SK-N-SH treated with all-trans-retinoic acid at 6 μM for 48 hours (cell line): Measurements from ENCODE around the gene DIP2A.

Source experiments
- ATAC-seq: fragments of 200-7000 bp; cut with Tn5 transposase; 3 replicates; pipeline ENCODE4 v1.9.1; 2020; ENCODE audit warnings: mild to moderate bottlenecking, moderate library complexity
- ARNTL ChIP-seq: fragments of 450-650 bp; formaldehyde crosslinking; IDR thresholded peaks from 2 replicates; pipeline ENCODE4 v1.5.0; 2020; ENCODE audit warnings: low read depth, mild to moderate bottlenecking, moderate library complexity, borderline replicate concordance
- BACH2 ChIP-seq: fragments of 250-450 bp; sonication (Bioruptor Pico); IDR thresholded peaks from 2 replicates; pipeline ENCODE4 v1.9.0; 2021; ENCODE audit warnings: mild to moderate bottlenecking, borderline replicate concordance
- CSDC2 ChIP-seq: fragments of 250-450 bp; sonication (Bioruptor Pico); IDR thresholded peaks from 2 replicates; pipeline ENCODE4 v1.5.0; 2020; ENCODE audit warnings: mild to moderate bottlenecking, moderate library complexity
- ESRRG ChIP-seq: fragments of 250-450 bp; sonication (Bioruptor Pico); IDR thresholded peaks from 2 replicates; pipeline ENCODE4 v1.6.1; 2021; ENCODE audit warnings: mild to moderate bottlenecking
- GLIS3 ChIP-seq: fragments of 250-450 bp; sonication (Bioruptor Pico); IDR thresholded peaks from 2 replicates; pipeline ENCODE4 v1.5.0; 2020; ENCODE audit warnings: mild to moderate bottlenecking, moderate library complexity
- ISL1 ChIP-seq: fragments of 250-450 bp; sonication (Bioruptor Pico); IDR thresholded peaks from 2 replicates; pipeline ENCODE4 v2.1.2; 2022; ENCODE audit warnings: mild to moderate bottlenecking, moderate library complexity
- OSR1 ChIP-seq: fragments of 250-450 bp; sonication (Bioruptor Pico); IDR thresholded peaks from 2 replicates; pipeline ENCODE4 v1.8.0; 2022; ENCODE audit warnings: moderate library complexity, mild to moderate bottlenecking, inconsistent platforms
- PPARA ChIP-seq: fragments of 250-450 bp; sonication (Bioruptor Pico); IDR thresholded peaks from 2 replicates; pipeline ENCODE4 v1.5.0; 2020; ENCODE audit warnings: mild to moderate bottlenecking, borderline replicate concordance
- RARB ChIP-seq: fragments of 250-450 bp; sonication (Bioruptor Pico); IDR thresholded peaks from 2 replicates; pipeline ENCODE4 v1.8.0; 2021; ENCODE audit warnings: mild to moderate bottlenecking, moderate library complexity
- SNAI2 ChIP-seq: fragments of 250-450 bp; sonication (Bioruptor Pico); IDR thresholded peaks from 2 replicates; pipeline ENCODE4 v1.5.0; 2020; ENCODE audit warnings: mild to moderate bottlenecking, moderate library complexity
- TCF4 ChIP-seq: fragments of 250-450 bp; sonication (Bioruptor Pico); IDR thresholded peaks from 2 replicates; pipeline ENCODE4 v1.8.0; 2021; ENCODE audit warnings: mild to moderate bottlenecking, moderate library complexity, borderline replicate concordance
- TOX ChIP-seq: fragments of 250-450 bp; sonication (Bioruptor Pico); IDR thresholded peaks from 2 replicates; pipeline ENCODE4 v1.8.0; 2021; ENCODE audit warnings: mild to moderate bottlenecking, moderate library complexity, borderline replicate concordance
- ZC3H10 ChIP-seq: fragments of 250-450 bp; sonication (Bioruptor Pico); IDR thresholded peaks from 2 replicates; pipeline ENCODE4 v1.5.1; 2021; ENCODE audit warnings: mild to moderate bottlenecking, moderate library complexity
- ZFP30 ChIP-seq: fragments of 450-650 bp; formaldehyde crosslinking; IDR thresholded peaks from 2 replicates; pipeline ENCODE4 v1.5.0; 2022; ENCODE audit warnings: mild to moderate bottlenecking, moderate library complexity
- ZNF565 ChIP-seq: fragments of 450-650 bp; formaldehyde crosslinking; conservative IDR thresholded peaks from 2 replicates; pipeline ENCODE4 v1.5.0; 2020; ENCODE audit warnings: low read depth, mild to moderate bottlenecking, moderate library complexity
- ZNF70 ChIP-seq: fragments of 450-650 bp; formaldehyde crosslinking; IDR thresholded peaks from 2 replicates; pipeline ENCODE4 v1.5.0; 2020; ENCODE audit warnings: mild to moderate bottlenecking, moderate library complexity
- ZNF8 ChIP-seq: fragments of 450-650 bp; formaldehyde crosslinking; IDR thresholded peaks from 2 replicates; pipeline ENCODE4 v1.5.0; 2020; ENCODE audit warnings: mild to moderate bottlenecking, moderate library complexity
- TF ChIP-seq, protein P1 (sequence below): fragments of 250-450 bp; sonication (Bioruptor Pico); IDR thresholded peaks from 2 replicates; pipeline ENCODE4 v1.8.0; 2020; ENCODE audit warnings: mild to moderate bottlenecking, moderate library complexity, borderline replicate concordance
- TF ChIP-seq, protein P2 (sequence below): fragments of 250-450 bp; sonication (Bioruptor Pico); IDR thresholded peaks from 2 replicates; pipeline ENCODE4 v1.8.0; 2021; ENCODE audit warnings: low read depth, mild to moderate bottlenecking, moderate library complexity, borderline replicate concordance
- TF ChIP-seq, protein P3 (sequence below): fragments of 250-450 bp; sonication (Bioruptor Pico); IDR thresholded peaks from 2 replicates; pipeline ENCODE4 v1.5.1; 2020; ENCODE audit warnings: low read depth, mild to moderate bottlenecking, moderate library complexity

Gene DIP2A

DNA sequence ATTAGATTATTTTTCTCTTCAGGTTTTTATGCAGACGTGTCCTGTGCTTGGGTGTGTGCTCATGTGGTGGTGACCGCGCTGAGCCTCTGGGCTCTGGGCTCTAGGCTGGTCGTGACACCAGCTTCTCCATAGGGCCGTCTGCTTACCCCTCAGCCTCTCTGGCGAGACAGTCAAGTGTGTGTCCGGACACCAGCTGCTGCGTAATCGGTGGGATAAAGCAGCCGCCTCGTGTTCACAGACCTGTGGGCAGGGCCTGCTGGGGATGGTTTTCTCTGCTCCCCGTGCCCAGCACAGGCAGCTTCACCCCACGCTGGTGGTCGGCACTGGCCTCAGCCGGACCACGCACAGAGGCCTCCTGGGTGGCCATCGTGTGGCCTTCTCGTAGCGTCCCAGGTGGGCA is 33.6 kb upstream of the DIP2A start:
- no peak for ATAC-seq
- TF ChIP-seq ZFP30 (CRISPR knock-in tag) (no peak), ZNF70 (CRISPR knock-in tag) (no peak), SNAI2 (no peak), OSR1 (CRISPR knock-in tag) (no peak), ZNF8 (CRISPR knock-in tag) (no peak), PPARA (CRISPR knock-in tag) (no peak), ARNTL (CRISPR knock-in tag) (no peak), ESRRG (no peak), ZNF565 (no peak), CSDC2 (CRISPR knock-in tag) (no peak), ISL1 (CRISPR knock-in tag) (no peak), TCF4 (CRISPR knock-in tag) (no peak), ZC3H10 (CRISPR knock-in tag) (no peak), BACH2 (no peak), TOX (CRISPR knock-in tag) (no peak)
- TF ChIP-seq, protein P1, sequence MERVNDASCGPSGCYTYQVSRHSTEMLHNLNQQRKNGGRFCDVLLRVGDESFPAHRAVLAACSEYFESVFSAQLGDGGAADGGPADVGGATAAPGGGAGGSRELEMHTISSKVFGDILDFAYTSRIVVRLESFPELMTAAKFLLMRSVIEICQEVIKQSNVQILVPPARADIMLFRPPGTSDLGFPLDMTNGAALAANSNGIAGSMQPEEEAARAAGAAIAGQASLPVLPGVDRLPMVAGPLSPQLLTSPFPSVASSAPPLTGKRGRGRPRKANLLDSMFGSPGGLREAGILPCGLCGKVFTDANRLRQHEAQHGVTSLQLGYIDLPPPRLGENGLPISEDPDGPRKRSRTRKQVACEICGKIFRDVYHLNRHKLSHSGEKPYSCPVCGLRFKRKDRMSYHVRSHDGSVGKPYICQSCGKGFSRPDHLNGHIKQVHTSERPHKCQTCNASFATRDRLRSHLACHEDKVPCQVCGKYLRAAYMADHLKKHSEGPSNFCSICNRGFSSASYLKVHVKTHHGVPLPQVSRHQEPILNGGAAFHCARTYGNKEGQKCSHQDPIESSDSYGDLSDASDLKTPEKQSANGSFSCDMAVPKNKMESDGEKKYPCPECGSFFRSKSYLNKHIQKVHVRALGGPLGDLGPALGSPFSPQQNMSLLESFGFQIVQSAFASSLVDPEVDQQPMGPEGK (CRISPR knock-in tag) = no peak
- TF ChIP-seq, protein P2, sequence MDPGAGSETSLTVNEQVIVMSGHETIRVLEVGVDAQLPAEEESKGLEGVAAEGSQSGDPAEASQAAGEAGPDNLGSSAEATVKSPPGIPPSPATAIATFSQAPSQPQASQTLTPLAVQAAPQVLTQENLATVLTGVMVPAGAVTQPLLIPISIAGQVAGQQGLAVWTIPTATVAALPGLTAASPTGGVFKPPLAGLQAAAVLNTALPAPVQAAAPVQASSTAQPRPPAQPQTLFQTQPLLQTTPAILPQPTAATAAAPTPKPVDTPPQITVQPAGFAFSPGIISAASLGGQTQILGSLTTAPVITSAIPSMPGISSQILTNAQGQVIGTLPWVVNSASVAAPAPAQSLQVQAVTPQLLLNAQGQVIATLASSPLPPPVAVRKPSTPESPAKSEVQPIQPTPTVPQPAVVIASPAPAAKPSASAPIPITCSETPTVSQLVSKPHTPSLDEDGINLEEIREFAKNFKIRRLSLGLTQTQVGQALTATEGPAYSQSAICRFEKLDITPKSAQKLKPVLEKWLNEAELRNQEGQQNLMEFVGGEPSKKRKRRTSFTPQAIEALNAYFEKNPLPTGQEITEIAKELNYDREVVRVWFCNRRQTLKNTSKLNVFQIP (CRISPR knock-in tag) = no peak
- TF ChIP-seq, protein P3, sequence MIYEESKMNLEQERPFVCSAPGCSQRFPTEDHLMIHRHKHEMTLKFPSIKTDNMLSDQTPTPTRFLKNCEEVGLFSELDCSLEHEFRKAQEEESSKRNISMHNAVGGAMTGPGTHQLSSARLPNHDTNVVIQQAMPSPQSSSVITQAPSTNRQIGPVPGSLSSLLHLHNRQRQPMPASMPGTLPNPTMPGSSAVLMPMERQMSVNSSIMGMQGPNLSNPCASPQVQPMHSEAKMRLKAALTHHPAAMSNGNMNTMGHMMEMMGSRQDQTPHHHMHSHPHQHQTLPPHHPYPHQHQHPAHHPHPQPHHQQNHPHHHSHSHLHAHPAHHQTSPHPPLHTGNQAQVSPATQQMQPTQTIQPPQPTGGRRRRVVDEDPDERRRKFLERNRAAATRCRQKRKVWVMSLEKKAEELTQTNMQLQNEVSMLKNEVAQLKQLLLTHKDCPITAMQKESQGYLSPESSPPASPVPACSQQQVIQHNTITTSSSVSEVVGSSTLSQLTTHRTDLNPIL = no peak

DNA sequence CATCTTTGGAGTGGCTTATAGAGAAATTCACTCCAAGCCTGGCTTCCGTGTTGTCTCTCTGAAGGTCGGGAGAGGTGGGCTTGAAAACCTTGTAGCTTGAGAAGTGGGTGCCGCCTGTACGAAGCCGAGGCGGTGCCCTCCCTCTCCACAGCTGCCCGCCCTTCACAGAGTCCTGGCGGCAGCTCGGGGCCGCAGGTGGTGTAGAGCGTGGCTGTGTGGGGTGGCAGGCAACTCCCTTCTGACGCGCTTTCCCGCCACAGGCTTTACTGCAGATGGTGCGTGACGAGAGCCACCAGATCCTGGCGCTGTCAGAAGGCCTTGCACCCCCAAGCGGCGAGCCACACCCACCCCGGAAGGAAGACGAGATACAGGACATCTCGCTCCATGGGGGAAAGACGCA is 33.1 kb upstream of the DIP2A start:
- no peak for ATAC-seq

DNA sequence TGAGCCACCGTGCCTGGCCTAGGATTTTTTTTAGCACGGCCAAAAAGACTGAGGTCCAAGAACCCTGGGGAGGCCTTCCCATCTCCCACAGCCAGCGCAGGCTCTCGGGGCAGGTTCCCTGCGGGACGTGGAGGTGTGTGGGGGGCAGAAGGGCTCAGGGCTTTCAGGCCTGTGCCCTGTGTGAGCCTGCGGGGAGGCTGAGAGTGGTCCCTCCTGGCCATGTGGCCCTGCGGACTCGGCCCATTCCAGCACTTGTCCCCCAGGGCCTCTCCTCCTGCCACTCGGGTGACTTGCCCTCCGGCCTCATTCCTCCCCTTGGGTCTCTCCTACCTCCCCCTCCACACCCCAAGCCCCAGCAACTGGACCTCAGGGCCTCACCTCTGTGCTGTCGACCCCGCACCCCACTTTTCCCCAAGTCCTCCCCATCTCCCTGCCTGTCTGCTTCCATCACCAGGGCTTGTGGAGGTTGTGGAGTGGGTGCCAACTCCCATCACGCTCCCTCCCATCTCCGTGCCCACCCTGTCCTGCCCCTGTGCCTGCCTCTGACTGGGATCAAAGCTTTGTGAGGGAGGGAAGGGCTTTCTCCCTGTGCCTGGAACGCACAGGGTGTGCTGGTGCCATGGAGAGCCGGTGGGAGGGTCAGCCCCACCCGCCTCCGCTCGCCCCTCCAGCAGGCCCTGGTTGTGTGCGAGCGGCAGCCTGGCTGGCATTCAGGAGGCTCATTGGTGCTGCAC is 32.2 kb upstream of the DIP2A start:
- TF ChIP-seq PPARA (CRISPR knock-in tag) = no peak
- TF ChIP-seq ZNF8 (CRISPR knock-in tag) = no peak
- TF ChIP-seq, protein P1 (CRISPR knock-in tag) = no peak
- no peak for TF ChIP-seq ARNTL (CRISPR knock-in tag)
- no peak for TF ChIP-seq GLIS3 (CRISPR knock-in tag)
- TF ChIP-seq OSR1 (CRISPR knock-in tag) = no peak
- TF ChIP-seq ZC3H10 (CRISPR knock-in tag) = no peak
- no peak for TF ChIP-seq BACH2
- TF ChIP-seq RARB (CRISPR knock-in tag) = no peak
- no peak for TF ChIP-seq CSDC2 (CRISPR knock-in tag)
- TF ChIP-seq ISL1 (CRISPR knock-in tag) = no peak
- TF ChIP-seq, protein P2 (CRISPR knock-in tag) = no peak
- TF ChIP-seq, protein P3 = no peak
- no peak for TF ChIP-seq ZNF70 (CRISPR knock-in tag)
- ATAC-seq = no peak

More for the DNA sequence above, 33.1 kb upstream of the DIP2A start:
- TF ChIP-seq ZNF8 (CRISPR knock-in tag) (no peak), TOX (CRISPR knock-in tag) (no peak), ZNF70 (CRISPR knock-in tag) (no peak)
- TF ChIP-seq, protein P1 (CRISPR knock-in tag) = no peak
- TF ChIP-seq, protein P2 (CRISPR knock-in tag) = no peak
